SU-DHL-6 (cell line): ENCODE results near the gene CCNL1.

Source experiments
- EZH2phosphoT487 ChIP-seq: fragments of 200-600 bp; sonication (generic), shearing (Covaris generic); conservative IDR thresholded peaks from 2 replicates; pipeline ENCODE4 v1.6.1; 2018; ENCODE audit warnings: mild to moderate bottlenecking, antibody characterized with exemption, low read length, moderate library complexity, mixed read lengths
- TF ChIP-seq, protein P1 (sequence below): fragments of 200-600 bp; sonication (generic); IDR thresholded peaks from one replicate; pipeline ENCODE4 v1.5.1; 2017; ENCODE audit warnings: antibody characterized with exemption, mild to moderate bottlenecking, low read length, moderate library complexity; ENCODE audit not compliant: insufficient read depth, poor library complexity, severe bottlenecking

DNA sequence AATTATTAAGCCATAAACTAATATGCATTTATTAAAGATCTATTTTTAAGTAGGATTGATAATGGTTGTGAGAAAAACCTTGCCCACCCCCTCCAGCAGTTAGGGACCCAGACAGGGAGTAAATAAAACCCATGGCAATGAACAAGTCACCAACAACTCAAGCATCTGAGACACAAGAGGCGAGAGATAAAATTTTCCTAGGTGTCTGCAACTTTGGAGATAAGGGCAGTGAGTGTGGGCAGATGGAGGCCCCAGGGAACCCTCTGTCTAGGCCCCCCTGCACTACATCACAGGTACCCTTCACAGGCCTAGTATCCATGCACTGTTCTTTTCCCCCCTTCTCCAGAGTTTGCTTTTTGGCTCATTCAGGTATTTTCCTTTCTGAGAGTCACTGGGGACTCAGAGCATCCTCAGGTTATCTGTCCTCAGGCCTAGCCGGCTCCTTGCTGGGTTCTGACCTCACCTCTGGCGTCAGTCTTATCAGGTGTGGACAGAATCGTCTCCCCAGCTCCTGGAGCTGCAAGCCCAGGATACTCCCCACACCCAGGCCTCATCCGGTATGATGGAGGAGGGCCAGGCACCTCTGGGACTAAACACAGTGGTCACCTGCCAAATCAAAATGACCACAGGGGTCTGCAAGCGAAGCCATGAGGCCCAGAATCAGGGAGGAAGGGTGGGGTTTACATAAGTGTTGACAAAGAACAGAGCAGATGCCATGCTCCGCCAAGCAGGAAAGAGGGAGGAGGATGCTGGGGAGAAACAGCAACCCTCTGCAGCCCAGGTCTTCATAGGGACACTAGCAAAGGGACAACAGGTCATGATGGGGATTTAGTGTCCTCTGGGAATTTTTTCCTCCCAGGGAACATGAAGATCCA is 50.4 kb downstream of the CCNL1 start:
- TF ChIP-seq, protein P1, sequence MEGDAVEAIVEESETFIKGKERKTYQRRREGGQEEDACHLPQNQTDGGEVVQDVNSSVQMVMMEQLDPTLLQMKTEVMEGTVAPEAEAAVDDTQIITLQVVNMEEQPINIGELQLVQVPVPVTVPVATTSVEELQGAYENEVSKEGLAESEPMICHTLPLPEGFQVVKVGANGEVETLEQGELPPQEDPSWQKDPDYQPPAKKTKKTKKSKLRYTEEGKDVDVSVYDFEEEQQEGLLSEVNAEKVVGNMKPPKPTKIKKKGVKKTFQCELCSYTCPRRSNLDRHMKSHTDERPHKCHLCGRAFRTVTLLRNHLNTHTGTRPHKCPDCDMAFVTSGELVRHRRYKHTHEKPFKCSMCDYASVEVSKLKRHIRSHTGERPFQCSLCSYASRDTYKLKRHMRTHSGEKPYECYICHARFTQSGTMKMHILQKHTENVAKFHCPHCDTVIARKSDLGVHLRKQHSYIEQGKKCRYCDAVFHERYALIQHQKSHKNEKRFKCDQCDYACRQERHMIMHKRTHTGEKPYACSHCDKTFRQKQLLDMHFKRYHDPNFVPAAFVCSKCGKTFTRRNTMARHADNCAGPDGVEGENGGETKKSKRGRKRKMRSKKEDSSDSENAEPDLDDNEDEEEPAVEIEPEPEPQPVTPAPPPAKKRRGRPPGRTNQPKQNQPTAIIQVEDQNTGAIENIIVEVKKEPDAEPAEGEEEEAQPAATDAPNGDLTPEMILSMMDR: no peak
- TF ChIP-seq EZH2phosphoT487: no peak
